NCI-H128 (cell line): ENCODE data around the gene BAHCC1.

Experiments
- DNase-seq: peaks from one replicate; lab custom pipeline; 2025; ENCODE audit not compliant: unreplicated experiment; lab: John Stamatoyannopoulos, UW

The BAHCC1 gene

GRCh38 chr17:81366648-81367047 lies 28.6 kb upstream of the BAHCC1 start:
- no peak for DNase-seq

GRCh38 chr17:81367171-81367570 lies 28.1 kb upstream of the BAHCC1 start:
- no peak for DNase-seq

- DNase-seq = no peak
Observed at GRCh38 chr17:81368161-81369022, 26.9 kb upstream of the BAHCC1 start.

GRCh38 chr17:81370294-81370693 lies 25.0 kb upstream of the BAHCC1 start:
- DNase-seq = no peak

- no peak for DNase-seq
Observed at GRCh38 chr17:81371910-81372760, 23.1 kb upstream of the BAHCC1 start.

- no peak for DNase-seq
Observed at GRCh38 chr17:81373536-81374160, 21.6 kb upstream of the BAHCC1 start.

GRCh38 chr17:81374890-81375289 lies 20.4 kb upstream of the BAHCC1 start:
- no peak for DNase-seq

- no peak for DNase-seq
Observed at GRCh38 chr17:81376946-81377714, 18.1 kb upstream of the BAHCC1 start.

- no peak for DNase-seq
Observed at GRCh38 chr17:81378941-81379511, 16.2 kb upstream of the BAHCC1 start.

- DNase-seq = no peak
Observed at GRCh38 chr17:81379523-81379942, 15.7 kb upstream of the BAHCC1 start.

- DNase-seq = no peak
Observed at GRCh38 chr17:81380131-81380530, 15.1 kb upstream of the BAHCC1 start.

GRCh38 chr17:81380666-81381518 lies 14.4 kb upstream of the BAHCC1 start:
- DNase-seq = no peak

- DNase-seq = no peak
Observed at GRCh38 chr17:81381632-81382577, 13.4 kb upstream of the BAHCC1 start.

- no peak for DNase-seq
Observed at GRCh38 chr17:81382851-81383250, 12.4 kb upstream of the BAHCC1 start.

- no peak for DNase-seq
Observed at GRCh38 chr17:81383504-81384421, 11.5 kb upstream of the BAHCC1 start.

GRCh38 chr17:81384929-81385319 lies 10.3 kb upstream of the BAHCC1 start:
- DNase-seq = no peak

- no peak for DNase-seq
Observed at GRCh38 chr17:81385320-81386111, 9.7 kb upstream of the BAHCC1 start.
